K562 (cell line): Measurements from ENCODE around the gene SEL1L. TPM values are rescaled to one million over a fixed set of nuclear protein-coding genes. Genes with fewer than 3 reads are reported as not detected.

Source experiments
- CEBPG ChIP-seq, 3 experiments: fragments of 200-800 bp in 1 of 3; sonication (Bioruptor generic) in 1 of 3; sonication (generic) in 1 of 3; formaldehyde crosslinking in 1 of 3; IDR thresholded peaks in 2 of 3; conservative IDR thresholded peaks in 1 of 3; 2 replicates each; pipeline versions ENCODE4 v1.6.1 to v1.8.0; 2016 to 2022; ENCODE audit warnings: missing compliant biosample characterization in 2 of 3, missing genetic modification characterization in 2 of 3, mild to moderate bottlenecking in 1 of 3, missing genetic modification reagents in 1 of 3
- CTCF ChIP-seq, 3 experiments: IDR thresholded peaks in 2 of 3; conservative IDR thresholded peaks in 1 of 3; 2 replicates each; pipeline ENCODE4 v1.5.1; 2011 to 2012; ENCODE audit warnings: low read length in 3 of 3, mild to moderate bottlenecking in 3 of 3, control low read depth in 2 of 3, improper control_type of control experiment in 1 of 3, inconsistent platforms in 1 of 3, low read depth in 1 of 3, mixed read lengths in 1 of 3, moderate library complexity in 1 of 3; ENCODE audit not compliant: insufficient read depth in 2 of 3
- GABPB1 ChIP-seq: sonication (generic); formaldehyde crosslinking; IDR thresholded peaks from 2 replicates; pipeline ENCODE4 v1.8.0; 2022; ENCODE audit warnings: mild to moderate bottlenecking, missing genetic modification reagents
- GATAD2B ChIP-seq: fragments of 450-650 bp; IDR thresholded peaks from 2 replicates; pipeline ENCODE4 v1.6.1; 2017; ENCODE audit warnings: mild to moderate bottlenecking, borderline replicate concordance
- GTF2F1 ChIP-seq: IDR thresholded peaks from 2 replicates; pipeline ENCODE4 v1.6.1; 2011; ENCODE audit warnings: low read depth, low read length, improper control_type of control experiment
- HNRNPLL ChIP-seq: fragments of 200-400 bp; formaldehyde crosslinking; IDR thresholded peaks from 2 replicates; pipeline ENCODE4 v1.6.1; 2017; ENCODE audit warnings: low read length, low read depth, mild to moderate bottlenecking; ENCODE audit not compliant: poor library complexity, severe bottlenecking
- NCOR1 ChIP-seq: fragments of 450-650 bp; IDR thresholded peaks from 2 replicates; pipeline ENCODE4 v1.6.1; 2016; ENCODE audit warnings: mild to moderate bottlenecking, moderate library complexity
- PCBP1 ChIP-seq: fragments of 200-400 bp; formaldehyde crosslinking; IDR thresholded peaks from 2 replicates; pipeline ENCODE4 v1.6.1; 2018; ENCODE audit warnings: mild to moderate bottlenecking, low read depth, low read length; ENCODE audit not compliant: poor library complexity, severe bottlenecking
- RB1 ChIP-seq: fragments of 450-650 bp; IDR thresholded peaks from 2 replicates; pipeline ENCODE4 v1.6.1; 2017; ENCODE audit warnings: low read depth, mild to moderate bottlenecking
- ZBTB2 ChIP-seq: fragments of 450-650 bp; IDR thresholded peaks from 2 replicates; pipeline ENCODE4 v1.6.1; 2016; ENCODE audit warnings: antibody characterized with exemption
- ZBTB40 ChIP-seq, 2 experiments: fragments of 450-650 bp in 1 of 2; sonication (generic) in 1 of 2; formaldehyde crosslinking in 1 of 2; IDR thresholded peaks; 2 replicates each; pipeline versions ENCODE4 v1.7.1 to v1.9.0; 2016 to 2022; ENCODE audit warnings: inconsistent platforms in 1 of 2, mild to moderate bottlenecking in 1 of 2, missing genetic modification reagents in 1 of 2
- ZNF134 ChIP-seq: fragments of 250-450 bp; sonication (Bioruptor Pico); conservative IDR thresholded peaks from 2 replicates; pipeline ENCODE4 v1.4.0; 2020
- ZNF24 ChIP-seq: fragments of 450-650 bp; IDR thresholded peaks from 2 replicates; pipeline ENCODE4 v1.6.1; 2016
- ZNF586 ChIP-seq: fragments of 450-650 bp; formaldehyde crosslinking; conservative IDR thresholded peaks from 2 replicates; pipeline ENCODE4 v1.4.0; 2020; ENCODE audit warnings: mild to moderate bottlenecking, moderate library complexity
- ZNF785 ChIP-seq: fragments of 250-450 bp; sonication (Bioruptor Pico); IDR thresholded peaks from 2 replicates; pipeline ENCODE4 v1.4.0; 2020; ENCODE audit warnings: mild to moderate bottlenecking
- polyA plus RNA-seq, 8 experiments: library from polyadenylated mRNA; depleted of rRNA in 4 of 8; stranded (reverse) in 5 of 8; unstranded in 3 of 8; fragments of >200 nt; fragmentation: Nextera tagmentation in 2 of 8; fragmentation: Illumina TruSeq in 1 of 8; extraction: Ambion mirVana in 2 of 8; extraction: Trizol in 1 of 8; gene quantifications; 2 replicates each; pipeline versions ENCODE4 v1.2.1 to v1.2.3, GENCODE V29; 2011 to 2014; ENCODE audit warnings: inconsistent platforms in 1 of 8, missing spikeins in 1 of 8
- total RNA-seq, 7 experiments: library from RNA; depleted of rRNA in 6 of 7; stranded (reverse); fragments of >200 nt in 6 of 7; fragmentation: Illumina TruSeq in 2 of 7; extraction: Trizol in 2 of 7; gene quantifications; 2 replicates each; pipeline versions ENCODE4 v1.2.1 to v1.2.3, GENCODE V29; 2011 to 2021; ENCODE audit warnings: low replicate concordance in 1 of 7

Gene SEL1L
- total and polyA plus RNA-seq, 9 of the 15 experiments (the other 6 are each of a cell fraction or from before 2014, with no cell fraction given) = 7.7 to 21.1 (median 13.6) TPM

GRCh38 chr14:81464253-81465002 is 69.2 kb downstream of the SEL1L start (continued):
- TF ChIP-seq ZBTB40 (IDR thresholded peaks at IDR 0.05) (no peak), ZBTB40 (CRISPR knock-in tag; IDR thresholded peaks at IDR 0.05) (no peak), CTCF (IDR thresholded peaks at IDR 0.05 in 2 of 3, conservative IDR thresholded peaks at IDR 0.05 in 1 of 3; ENCODE audit: insufficient read depth in 2 of 3, low read depth in 1 of 3, low read length in 3 of 3) (peak; percentile 69 to 86 (median 78)), CEBPG (CRISPR knock-in tag; IDR thresholded peaks at IDR 0.05) (no peak), CEBPG (tag; conservative IDR thresholded peaks at IDR 0.05 in 1 of 2, IDR thresholded peaks at IDR 0.05 in 1 of 2) (no peak), NCOR1 (no peak), ZNF134 (no peak), ZNF24 (no peak), HNRNPLL (no peak), GATAD2B (0 out of 2 replicates have a peak, but pooled peaks have one; percentile 48), GABPB1 (CRISPR knock-in tag) (no peak), PCBP1 (no peak), RB1 (no peak), ZNF785 (CRISPR knock-in tag) (no peak), GTF2F1 (no peak), ZNF586 (CRISPR knock-in tag) (no peak), ZBTB2 (no peak)
